Upper lobe of left lung (tissue), 6 donors: ENCODE measurements around the gene DOCK1. TPM values are rescaled to one million over a fixed set of nuclear protein-coding genes. Genes with fewer than 3 reads are reported as not detected.

Experiments used
- ATAC-seq, 2 donors: fragments of 200-7000 bp; cut with Tn5 transposase; one replicate each; pipeline ENCODE4 v1.9.1; 2022; ENCODE audit warnings: mild to moderate bottlenecking in 2 of 2, moderate library complexity in 2 of 2; ENCODE audit not compliant: low FRiP score in 2 of 2
- DNase-seq, 2 donors: peaks; one replicate each; pipeline ENCODE4 v3.0.0-alpha.2; 2019 to 2020
- H3K27ac ChIP-seq, 4 donors: fragments of 200-600 bp; sonication (generic); one replicate each; pipeline ENCODE4 v1.5.1; 2016 to 2019
- H3K27me3 ChIP-seq, 4 donors: fragments of 200-600 bp; sonication (generic); one replicate each; pipeline ENCODE4 v1.5.1; 2017 to 2019
- H3K36me3 ChIP-seq, 4 donors: fragments of 200-600 bp; sonication (generic); one replicate each; pipeline ENCODE4 v1.5.1; 2016 to 2019
- H3K4me1 ChIP-seq, 4 donors: fragments of 200-600 bp; sonication (generic); one replicate each; pipeline ENCODE4 v1.5.1; 2018 to 2019
- H3K4me3 ChIP-seq, 4 donors: fragments of 200-600 bp; sonication (generic); one replicate each; pipeline ENCODE4 v1.5.1; 2017 to 2019; ENCODE audit warnings: mild to moderate bottlenecking in 2 of 4, moderate library complexity in 1 of 4
- H3K9me3 ChIP-seq, 4 donors: fragments of 200-600 bp; sonication (generic); one replicate each; pipeline ENCODE4 v1.5.1; 2018 to 2019
- CTCF ChIP-seq, 6 experiments: fragments of 450-650 bp in 4 of 6; fragments of 200-600 bp in 2 of 6; sonication (generic) in 2 of 6; IDR thresholded peaks; one replicate each; pipeline ENCODE4 v1.5.1; 2016 to 2019; ENCODE audit warnings: antibody characterized with exemption in 6 of 6
- EP300 ChIP-seq, 4 donors: sonication (generic); formaldehyde crosslinking; IDR thresholded peaks; one replicate each; pipeline ENCODE4 v1.5.1; 2017; ENCODE audit warnings: antibody characterized with exemption in 4 of 4, control low read depth in 2 of 4
- POLR2A ChIP-seq, 4 donors: fragments of 450-650 bp; IDR thresholded peaks; one replicate each; pipeline ENCODE4 v1.5.1; 2016 to 2017; ENCODE audit warnings: antibody characterized with exemption in 4 of 4, mild to moderate bottlenecking in 2 of 4
- POLR2AphosphoS5 ChIP-seq, 2 donors: sonication (generic); formaldehyde crosslinking; IDR thresholded peaks; one replicate each; pipeline ENCODE4 v1.5.1; 2017; ENCODE audit warnings: antibody characterized with exemption in 2 of 2
- WGBS, 2 donors: methylation state at CpG; one replicate each; pipeline ENCODE4 v1.1.5; 2017 to 2018; 5-methylcytosine and 5-hydroxymethylcytosine counted together
- total RNA-seq, 6 donors: library from RNA; depleted of rRNA in 4 of 6; stranded (reverse); fragments of >200 nt in 4 of 6; gene quantifications; one replicate each; pipeline versions ENCODE4 v1.1.0 to v1.2.1, GENCODE V29; 2016 to 2021
- donor health status: DM: no; HTN: no; CAD: no; lungs with moderate emphysema.
- donor health status: DM: no; HTN: yes; CAD: no; lungs with severe emphysema.

DOCK1 gene
- total RNA-seq, 6 donors from 2014 or later = 37.5 to 63.9 (median 45.8) TPM

GRCh38 chr10:127310923-127311322, 405.7 kb downstream of the DOCK1 start:
- ATAC-seq (no peak), DNase-seq (no peak)
- H3K4me3 ChIP-seq = no peak overlapping the region
- H3K4me1 ChIP-seq = peaks cover 5 to 15% (median 8%) of the 10 kb centered on the region in 4 donors
- WGBS, 2 donors = 78 to 87% methylated on average over 3 of the region's 3 CpGs
- no peak overlapping the region for H3K27ac ChIP-seq
- H3K36me3 ChIP-seq = no peaks in the 10 kb centered on the region
- no peak for TF ChIP-seq POLR2A (IDR thresholded peaks at IDR 0.05)
- no peak for TF ChIP-seq POLR2AphosphoS5 (IDR thresholded peaks at IDR 0.05)
- no peak for TF ChIP-seq CTCF (IDR thresholded peaks at IDR 0.05)
- TF ChIP-seq EP300 (IDR thresholded peaks at IDR 0.05) = no peak
- H3K9me3 ChIP-seq = no peaks in the 10 kb centered on the region
- no peaks in the 10 kb centered on the region for H3K27me3 ChIP-seq

GRCh38 chr10:127313996-127314700, 408.9 kb downstream of the DOCK1 start:
- 56 to 64% methylated on average over 7 of the region's 7 CpGs for WGBS, 2 donors
- no peak overlapping the region for H3K27ac ChIP-seq

GRCh38 chr10:127314797-127315196, 409.6 kb downstream of the DOCK1 start:
- no peak for ATAC-seq
- TF ChIP-seq EP300 (IDR thresholded peaks at IDR 0.05) (no peak), CTCF (IDR thresholded peaks at IDR 0.05) (no peak), POLR2A (IDR thresholded peaks at IDR 0.05) (no peak), POLR2AphosphoS5 (IDR thresholded peaks at IDR 0.05) (no peak)
- WGBS, 2 donors = 82 to 87% methylated on average over 4 to 6 of the region's 6 CpGs

More at GRCh38 chr10:127313996-127314700, 408.9 kb downstream of the DOCK1 start:
- H3K4me1 ChIP-seq = peaks cover 5 to 15% (median 8%) of the 10 kb centered on the region in 4 donors
- no peaks in the 10 kb centered on the region for H3K36me3 ChIP-seq
- TF ChIP-seq POLR2AphosphoS5 (IDR thresholded peaks at IDR 0.05) (no peak), POLR2A (IDR thresholded peaks at IDR 0.05) (no peak), CTCF (IDR thresholded peaks at IDR 0.05) (no peak), EP300 (IDR thresholded peaks at IDR 0.05) (no peak)
- no peak for DNase-seq
- H3K27me3 ChIP-seq = no peaks in the 10 kb centered on the region
- H3K9me3 ChIP-seq = no peaks in the 10 kb centered on the region
- H3K4me3 ChIP-seq = no peak overlapping the region
- no peak for ATAC-seq

GRCh38 chr10:127315888-127316287, 410.7 kb downstream of the DOCK1 start:
- TF ChIP-seq POLR2A (IDR thresholded peaks at IDR 0.05) (no peak), EP300 (IDR thresholded peaks at IDR 0.05) (no peak), POLR2AphosphoS5 (IDR thresholded peaks at IDR 0.05) (no peak), CTCF (IDR thresholded peaks at IDR 0.05) (no peak)
- WGBS, 2 donors = 93 to 96% methylated on average over 5 of the region's 5 CpGs
- no peak overlapping the region for H3K4me3 ChIP-seq

More at GRCh38 chr10:127314797-127315196, 409.6 kb downstream of the DOCK1 start:
- Histone ChIP-seq H3K4me1 (peaks cover 5 to 15% (median 8%) of the 10 kb centered on the region in 4 donors), H3K27me3 (no peaks in the 10 kb centered on the region), H3K9me3 (no peaks in the 10 kb centered on the region), H3K27ac (no peak overlapping the region), H3K4me3 (no peak overlapping the region), H3K36me3 (no peaks in the 10 kb centered on the region)
- no peak for DNase-seq

GRCh38 chr10:127318396-127318795, 413.2 kb downstream of the DOCK1 start:
- no peaks in the 10 kb centered on the region for H3K27me3 ChIP-seq
- no peak for ATAC-seq
- no peak for TF ChIP-seq POLR2A (IDR thresholded peaks at IDR 0.05)
- no peak for TF ChIP-seq POLR2AphosphoS5 (IDR thresholded peaks at IDR 0.05)
- no peak for TF ChIP-seq EP300 (IDR thresholded peaks at IDR 0.05)
- TF ChIP-seq CTCF (IDR thresholded peaks at IDR 0.05) = no peak
- H3K4me3 ChIP-seq = no peak overlapping the region
- WGBS, 2 donors = 87 to 93% methylated on average over 4 to 6 of the region's 6 CpGs
- DNase-seq = no peak
- H3K4me1 ChIP-seq = peaks cover 5 to 11% (median 7%) of the 10 kb centered on the region in 4 donors
- no peaks in the 10 kb centered on the region for H3K36me3 ChIP-seq
- no peak overlapping the region for H3K27ac ChIP-seq
- no peaks in the 10 kb centered on the region for H3K9me3 ChIP-seq

More at GRCh38 chr10:127315888-127316287, 410.7 kb downstream of the DOCK1 start:
- H3K36me3 ChIP-seq = no peaks in the 10 kb centered on the region
- H3K9me3 ChIP-seq = no peaks in the 10 kb centered on the region
- ATAC-seq (no peak), DNase-seq (no peak)
- H3K27me3 ChIP-seq = no peaks in the 10 kb centered on the region
- H3K27ac ChIP-seq = no peak overlapping the region
- peaks cover 5 to 15% (median 8%) of the 10 kb centered on the region in 4 donors for H3K4me1 ChIP-seq
